ENCODE data around the gene CCDC187. TPM values are rescaled to one million over a fixed set of nuclear protein-coding genes. Genes with fewer than 3 reads are reported as not detected.

Gene CCDC187
- total RNA-seq, 1 experiment from 2014 or later = 0.04 TPM

DNA sequence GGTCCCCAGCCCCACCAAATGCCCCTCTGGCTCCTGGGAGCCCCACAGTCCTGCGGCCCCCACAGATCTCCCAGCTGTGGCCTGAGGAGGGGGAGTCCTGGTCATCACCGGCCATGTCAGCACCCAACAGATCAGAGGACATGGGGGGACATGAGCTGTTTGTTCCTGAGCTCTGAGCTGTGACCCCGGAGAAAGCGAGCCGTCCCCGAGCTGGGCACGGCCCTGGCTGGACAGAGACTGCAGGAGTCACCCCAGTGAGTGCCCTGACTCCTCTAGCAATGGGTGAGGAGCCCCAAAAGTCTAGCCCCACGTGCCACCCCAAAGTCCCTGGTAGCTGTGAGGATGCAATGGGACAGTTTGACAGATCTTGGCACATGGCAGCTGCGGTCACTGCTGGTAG lies 25.7 kb downstream of the CCDC187 start (continued):
- TF ChIP-seq, protein P1, sequence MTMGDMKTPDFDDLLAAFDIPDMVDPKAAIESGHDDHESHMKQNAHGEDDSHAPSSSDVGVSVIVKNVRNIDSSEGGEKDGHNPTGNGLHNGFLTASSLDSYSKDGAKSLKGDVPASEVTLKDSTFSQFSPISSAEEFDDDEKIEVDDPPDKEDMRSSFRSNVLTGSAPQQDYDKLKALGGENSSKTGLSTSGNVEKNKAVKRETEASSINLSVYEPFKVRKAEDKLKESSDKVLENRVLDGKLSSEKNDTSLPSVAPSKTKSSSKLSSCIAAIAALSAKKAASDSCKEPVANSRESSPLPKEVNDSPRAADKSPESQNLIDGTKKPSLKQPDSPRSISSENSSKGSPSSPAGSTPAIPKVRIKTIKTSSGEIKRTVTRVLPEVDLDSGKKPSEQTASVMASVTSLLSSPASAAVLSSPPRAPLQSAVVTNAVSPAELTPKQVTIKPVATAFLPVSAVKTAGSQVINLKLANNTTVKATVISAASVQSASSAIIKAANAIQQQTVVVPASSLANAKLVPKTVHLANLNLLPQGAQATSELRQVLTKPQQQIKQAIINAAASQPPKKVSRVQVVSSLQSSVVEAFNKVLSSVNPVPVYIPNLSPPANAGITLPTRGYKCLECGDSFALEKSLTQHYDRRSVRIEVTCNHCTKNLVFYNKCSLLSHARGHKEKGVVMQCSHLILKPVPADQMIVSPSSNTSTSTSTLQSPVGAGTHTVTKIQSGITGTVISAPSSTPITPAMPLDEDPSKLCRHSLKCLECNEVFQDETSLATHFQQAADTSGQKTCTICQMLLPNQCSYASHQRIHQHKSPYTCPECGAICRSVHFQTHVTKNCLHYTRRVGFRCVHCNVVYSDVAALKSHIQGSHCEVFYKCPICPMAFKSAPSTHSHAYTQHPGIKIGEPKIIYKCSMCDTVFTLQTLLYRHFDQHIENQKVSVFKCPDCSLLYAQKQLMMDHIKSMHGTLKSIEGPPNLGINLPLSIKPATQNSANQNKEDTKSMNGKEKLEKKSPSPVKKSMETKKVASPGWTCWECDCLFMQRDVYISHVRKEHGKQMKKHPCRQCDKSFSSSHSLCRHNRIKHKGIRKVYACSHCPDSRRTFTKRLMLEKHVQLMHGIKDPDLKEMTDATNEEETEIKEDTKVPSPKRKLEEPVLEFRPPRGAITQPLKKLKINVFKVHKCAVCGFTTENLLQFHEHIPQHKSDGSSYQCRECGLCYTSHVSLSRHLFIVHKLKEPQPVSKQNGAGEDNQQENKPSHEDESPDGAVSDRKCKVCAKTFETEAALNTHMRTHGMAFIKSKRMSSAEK (CRISPR knock-in tag; IDR thresholded peaks at IDR 0.05; ENCODE audit: borderline replicate concordance) = no peak
- TF ChIP-seq ZNF416 (CRISPR knock-in tag; IDR thresholded peaks at IDR 0.05) (no peak), ZBTB21 (CRISPR knock-in tag; IDR thresholded peaks at IDR 0.05; ENCODE audit: borderline replicate concordance) (no peak), JAZF1 (CRISPR knock-in tag; IDR thresholded peaks at IDR 0.05) (no peak), CREB1 (CRISPR knock-in tag; IDR thresholded peaks at IDR 0.05) (no peak), ZNF317 (CRISPR knock-in tag; IDR thresholded peaks at IDR 0.05; ENCODE audit: borderline replicate concordance, low read depth) (no peak), ZNF671 (CRISPR knock-in tag; IDR thresholded peaks at IDR 0.05) (no peak), IRF2 (CRISPR knock-in tag; IDR thresholded peaks at IDR 0.05; ENCODE audit: borderline replicate concordance, low read depth) (no peak), SOX15 (CRISPR knock-in tag; IDR thresholded peaks at IDR 0.05) (no peak), SMAD3 (CRISPR knock-in tag; IDR thresholded peaks at IDR 0.05; ENCODE audit: borderline replicate concordance) (no peak)
- TF ChIP-seq, protein P2, sequence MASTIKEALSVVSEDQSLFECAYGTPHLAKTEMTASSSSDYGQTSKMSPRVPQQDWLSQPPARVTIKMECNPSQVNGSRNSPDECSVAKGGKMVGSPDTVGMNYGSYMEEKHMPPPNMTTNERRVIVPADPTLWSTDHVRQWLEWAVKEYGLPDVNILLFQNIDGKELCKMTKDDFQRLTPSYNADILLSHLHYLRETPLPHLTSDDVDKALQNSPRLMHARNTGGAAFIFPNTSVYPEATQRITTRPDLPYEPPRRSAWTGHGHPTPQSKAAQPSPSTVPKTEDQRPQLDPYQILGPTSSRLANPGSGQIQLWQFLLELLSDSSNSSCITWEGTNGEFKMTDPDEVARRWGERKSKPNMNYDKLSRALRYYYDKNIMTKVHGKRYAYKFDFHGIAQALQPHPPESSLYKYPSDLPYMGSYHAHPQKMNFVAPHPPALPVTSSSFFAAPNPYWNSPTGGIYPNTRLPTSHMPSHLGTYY (CRISPR knock-in tag; IDR thresholded peaks at IDR 0.05) = no peak
- TF ChIP-seq, protein P3, sequence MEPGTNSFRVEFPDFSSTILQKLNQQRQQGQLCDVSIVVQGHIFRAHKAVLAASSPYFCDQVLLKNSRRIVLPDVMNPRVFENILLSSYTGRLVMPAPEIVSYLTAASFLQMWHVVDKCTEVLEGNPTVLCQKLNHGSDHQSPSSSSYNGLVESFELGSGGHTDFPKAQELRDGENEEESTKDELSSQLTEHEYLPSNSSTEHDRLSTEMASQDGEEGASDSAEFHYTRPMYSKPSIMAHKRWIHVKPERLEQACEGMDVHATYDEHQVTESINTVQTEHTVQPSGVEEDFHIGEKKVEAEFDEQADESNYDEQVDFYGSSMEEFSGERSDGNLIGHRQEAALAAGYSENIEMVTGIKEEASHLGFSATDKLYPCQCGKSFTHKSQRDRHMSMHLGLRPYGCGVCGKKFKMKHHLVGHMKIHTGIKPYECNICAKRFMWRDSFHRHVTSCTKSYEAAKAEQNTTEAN (CRISPR knock-in tag; IDR thresholded peaks at IDR 0.05) = no peak

DNA sequence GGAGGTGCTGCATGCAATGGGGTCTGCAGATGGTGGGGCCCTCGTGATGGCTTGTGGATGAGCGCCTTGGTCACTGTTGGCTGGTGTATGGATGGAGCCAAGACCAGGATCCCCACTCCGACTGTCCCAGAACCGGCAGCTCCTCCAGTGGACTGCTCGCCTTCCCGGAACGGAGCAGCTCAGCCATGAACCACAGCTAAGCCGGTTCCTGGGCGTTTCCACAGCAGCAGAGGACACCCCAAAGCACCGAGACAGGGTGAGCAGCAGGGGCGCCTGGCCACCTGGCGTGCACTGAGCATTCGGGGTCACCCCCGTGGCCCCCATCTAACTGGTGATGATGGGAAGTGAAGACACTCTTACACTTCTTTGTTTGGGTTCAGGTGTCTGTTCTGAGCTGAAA lies 26.1 kb downstream of the CCDC187 start:
- no peak for TF ChIP-seq ZNF121 (CRISPR knock-in tag; IDR thresholded peaks at IDR 0.05)
- TF ChIP-seq, protein P4, sequence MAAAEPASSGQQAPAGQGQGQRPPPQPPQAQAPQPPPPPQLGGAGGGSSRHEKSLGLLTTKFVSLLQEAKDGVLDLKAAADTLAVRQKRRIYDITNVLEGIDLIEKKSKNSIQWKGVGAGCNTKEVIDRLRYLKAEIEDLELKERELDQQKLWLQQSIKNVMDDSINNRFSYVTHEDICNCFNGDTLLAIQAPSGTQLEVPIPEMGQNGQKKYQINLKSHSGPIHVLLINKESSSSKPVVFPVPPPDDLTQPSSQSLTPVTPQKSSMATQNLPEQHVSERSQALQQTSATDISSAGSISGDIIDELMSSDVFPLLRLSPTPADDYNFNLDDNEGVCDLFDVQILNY (CRISPR knock-in tag; IDR thresholded peaks at IDR 0.05) = no peak
- no peak for TF ChIP-seq SMAD4 (CRISPR knock-in tag; IDR thresholded peaks at IDR 0.05)
- TF ChIP-seq TEAD4 (CRISPR knock-in tag; IDR thresholded peaks at IDR 0.05) = no peak
- TF ChIP-seq ZNF263 (CRISPR knock-in tag; IDR thresholded peaks at IDR 0.05; ENCODE audit: low read depth) = no peak
- no peak for TF ChIP-seq JUN (CRISPR knock-in tag; IDR thresholded peaks at IDR 0.05)
- TF ChIP-seq, protein P1 (CRISPR knock-in tag; IDR thresholded peaks at IDR 0.05; ENCODE audit: borderline replicate concordance) = no peak
- no peak for TF ChIP-seq IRF2 (CRISPR knock-in tag; IDR thresholded peaks at IDR 0.05; ENCODE audit: borderline replicate concordance, low read depth)
- TF ChIP-seq, protein P5, sequence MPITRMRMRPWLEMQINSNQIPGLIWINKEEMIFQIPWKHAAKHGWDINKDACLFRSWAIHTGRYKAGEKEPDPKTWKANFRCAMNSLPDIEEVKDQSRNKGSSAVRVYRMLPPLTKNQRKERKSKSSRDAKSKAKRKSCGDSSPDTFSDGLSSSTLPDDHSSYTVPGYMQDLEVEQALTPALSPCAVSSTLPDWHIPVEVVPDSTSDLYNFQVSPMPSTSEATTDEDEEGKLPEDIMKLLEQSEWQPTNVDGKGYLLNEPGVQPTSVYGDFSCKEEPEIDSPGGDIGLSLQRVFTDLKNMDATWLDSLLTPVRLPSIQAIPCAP (CRISPR knock-in tag; IDR thresholded peaks at IDR 0.05) = no peak
- Mint-ChIP-seq H3K4me3 (no peak overlapping the region), H3K9me3 (peaks cover 4% of the 10 kb centered on the region; the same call in 1 of the 2 replicates), H3K27ac (no peak overlapping the region), H3K27me3 (ENCODE audit: low read depth) (no peaks in the 10 kb centered on the region), H3K4me1 (no peaks in the 10 kb centered on the region), H3K36me3 (no peaks in the 10 kb centered on the region)
- POLR2A ChIA-PET = no interaction called here
- DNase-seq (ENCODE audit: low spot score) (no peak), ATAC-seq (no peak; the same call in 1 of the 2 replicates)
- CTCF ChIA-PET = interaction anchor here (0.6 to 3.3 kb wide), 11 partner anchors 9 to 155 kb away, joined by 3 to 20 read pairs (median 4); partner anchors contain the start of gene CCDC187
